HepG2 (cell line): ENCODE measurements around the gene NLRC3. TPM values are rescaled to one million over a fixed set of nuclear protein-coding genes. Genes with fewer than 3 reads are reported as not detected.

ENCODE experiments used
- ATAC-seq: fragments of 200-7000 bp; cut with Tn5 transposase; 3 replicates; pipeline ENCODE4 v1.9.1; 2020; ENCODE audit warnings: mild to moderate bottlenecking, moderate library complexity
- BruUV-seq: library from RNA; stranded (reverse); fragments of 400-500 nt; replicated peaks from 2 replicates; lab custom pipeline; 2021; lab: Mats Ljungman, UMichigan
- CTCF ChIA-PET: fragments of 300-600 bp; formaldehyde crosslinking; extraction: SDS; loops from one replicate; lab custom pipeline; 2021; ENCODE audit warnings: low total read pairs, inconsistent platforms, low intra/inter-chr PET ratio; lab: Yijun Ruan, JAX
- POLR2A ChIA-PET: fragments of 350-600 bp; sonication (Branson Sonifier 250); formaldehyde crosslinking; loops from one replicate; lab custom pipeline; 2020; ENCODE audit warnings: antibody characterized with exemption, inconsistent platforms; lab: Yijun Ruan, JAX
- DNase-seq: peaks from one replicate; pipeline ENCODE4 v3.0.0-alpha.2; 2015; ENCODE audit warnings: low spot score
- FAIRE-seq: peaks from 3 replicates; lab custom pipeline; 2011; peaks lifted over from hg19 to GRCh38; lab: Jason Lieb, UNC
- H2AFZ ChIP-seq: one replicate; pipeline ENCODE4 v1.6.1; 2011; ENCODE audit warnings: low read length, inconsistent platforms
- H3K27ac ChIP-seq: fragments of 300-600 bp; 3 replicates; pipeline ENCODE4 v1.8.0; 2011; ENCODE audit warnings: mixed run types, mild to moderate bottlenecking, mixed read lengths, low read length, inconsistent platforms; ENCODE audit not compliant: insufficient read depth; ENCODE audit errors: extremely low read length
- H3K27me3 ChIP-seq, 2 experiments: fragments of 200-600 bp in 1 of 2; 2 replicates in 1 of 2; 3 replicates in 1 of 2; pipeline versions ENCODE4 v1.6.0 to v1.8.0; 2011; ENCODE audit warnings: low read length in 2 of 2, mild to moderate bottlenecking in 2 of 2, moderate library complexity in 2 of 2, inconsistent platforms in 1 of 2; ENCODE audit not compliant: insufficient read depth in 2 of 2, control insufficient read depth in 1 of 2
- H3K36me3 ChIP-seq, 2 experiments: fragments of 200-600 bp in 1 of 2; replicated peaks in 1 of 2; 2 replicates in 1 of 2; 3 replicates in 1 of 2; pipeline versions ENCODE4 v1.5.1 to v1.8.0; 2011; ENCODE audit warnings: low read length in 2 of 2, inconsistent platforms in 1 of 2; ENCODE audit not compliant: insufficient read depth in 2 of 2, control insufficient read depth in 1 of 2
- H3K4me1 ChIP-seq: 2 replicates; pipeline ENCODE4 v1.5.1; 2012; ENCODE audit warnings: low read length, inconsistent platforms; ENCODE audit not compliant: insufficient read depth
- H3K4me2 ChIP-seq: 2 replicates; pipeline ENCODE4 v1.6.0; 2011; ENCODE audit warnings: low read depth, low read length, inconsistent platforms
- H3K4me3 ChIP-seq, 3 experiments: fragments of 200-600 bp in 1 of 3; sonication (generic), shearing (Covaris generic) in 1 of 3; replicated peaks in 1 of 3; 2 replicates each; pipeline ENCODE4 v1.5.1; 2011 to 2016; ENCODE audit warnings: low read length in 3 of 3, inconsistent platforms in 2 of 3, low read depth in 2 of 3, mild to moderate bottlenecking in 2 of 3, control low read depth in 1 of 3, mixed read lengths in 1 of 3; ENCODE audit not compliant: insufficient read depth in 1 of 3
- H3K79me2 ChIP-seq: one replicate; pipeline ENCODE4 v1.6.1; 2011; ENCODE audit warnings: low read length, inconsistent platforms; ENCODE audit not compliant: insufficient read depth
- H3K9ac ChIP-seq: 2 replicates; pipeline ENCODE4 v1.6.0; 2011; ENCODE audit warnings: mild to moderate bottlenecking, low read depth, low read length, inconsistent platforms; ENCODE audit not compliant: insufficient read depth
- H3K9me3 ChIP-seq: 2 replicates; pipeline ENCODE4 v1.5.1; 2012; ENCODE audit warnings: mild to moderate bottlenecking, low read length
- H4K20me1 ChIP-seq: 2 replicates; pipeline ENCODE4 v1.6.0; 2011; ENCODE audit warnings: inconsistent platforms, mild to moderate bottlenecking, low read length, moderate library complexity; ENCODE audit not compliant: insufficient read depth
- ISL2 ChIP-seq: sonication (generic); formaldehyde crosslinking; IDR thresholded peaks from 2 replicates; pipeline ENCODE4 v1.5.0; 2020; ENCODE audit warnings: missing genetic modification reagents
- KDM2A ChIP-seq: sonication (generic); formaldehyde crosslinking; IDR thresholded peaks from 2 replicates; pipeline ENCODE4 v1.4.0; 2020; ENCODE audit warnings: low read depth, missing genetic modification reagents, borderline replicate concordance
- LCORL ChIP-seq, 2 experiments: fragments of 450-650 bp in 1 of 2; sonication (generic) in 1 of 2; formaldehyde crosslinking in 1 of 2; IDR thresholded peaks; 2 replicates each; pipeline versions ENCODE4 v1.5.0 to v1.6.1; 2017 to 2020; ENCODE audit warnings: antibody characterized with exemption in 1 of 2, missing genetic modification reagents in 1 of 2
- WGBS: methylation state at CpG from one replicate; pipeline ENCODE4 v1.1.6; 2017; ENCODE audit warnings: low lambda C conversion rate; 5-methylcytosine and 5-hydroxymethylcytosine counted together
- in situ Hi-C: cut with HindIII; loops from 2 replicates; pipeline ENCODE4 v1.10.0; 2017; ENCODE audit warnings: low pct_unique_long_range_greater_than_20kb; ENCODE audit not compliant: extremely low pct_ligation_motif_present
- intact Hi-C: fragments of 100-400 bp; cut with micrococcal nuclease; formaldehyde crosslinking; loops from one replicate; pipeline ENCODE4 v1.10.0; 2022; ENCODE audit not compliant: unreplicated experiment
- polyA plus RNA-seq, 8 experiments: library from polyadenylated mRNA; depleted of rRNA in 3 of 8; stranded (reverse) in 7 of 8; unstranded in 1 of 8; fragments of >200 nt; fragmentation: Illumina TruSeq in 4 of 8; extraction: Trizol in 4 of 8; gene quantifications; 2 replicates each; pipeline versions ENCODE4 v1.2.1 to v1.2.3, GENCODE V29; 2011 to 2016; ENCODE audit warnings: low read depth in 4 of 8, missing spikeins in 1 of 8, mixed read lengths in 1 of 8; ENCODE audit not compliant: insufficient read depth in 1 of 8
- total RNA-seq, 5 experiments: library from RNA; depleted of rRNA; stranded (reverse); fragments of >200 nt; fragmentation: Illumina TruSeq; extraction: Trizol; gene quantifications; 2 replicates each; pipeline ENCODE4 v1.2.3, GENCODE V29; 2016; ENCODE audit warnings: low read depth in 1 of 5
- TF ChIP-seq, protein P1 (sequence below): sonication (generic); formaldehyde crosslinking; IDR thresholded peaks from 2 replicates; pipeline ENCODE4 v1.4.0; 2020; ENCODE audit warnings: low read depth, mild to moderate bottlenecking, missing genetic modification reagents
- TF ChIP-seq, protein P2 (sequence below): sonication (generic); formaldehyde crosslinking; IDR thresholded peaks from 2 replicates; pipeline ENCODE4 v1.8.0; 2022; ENCODE audit warnings: mild to moderate bottlenecking, missing genetic modification reagents, moderate library complexity
- TF ChIP-seq, protein P3 (sequence below): sonication (generic); formaldehyde crosslinking; IDR thresholded peaks from 2 replicates; pipeline ENCODE4 v1.4.0; 2020; ENCODE audit warnings: mild to moderate bottlenecking, missing genetic modification reagents

NLRC3 gene
- total and polyA plus RNA-seq, 2 of the 13 experiments (the other 11 are each of a cell fraction or from before 2014, with no cell fraction given): not detected

GRCh38 chr16:3598236-3598635 is 21.0 kb upstream of the NLRC3 start:
- in situ Hi-C loops: no loop called here
- POLR2A ChIA-PET: interaction anchor here (1.3 kb wide), 1 partner anchor 42 kb away, joined by 3 read pairs; no protein-coding TSS in a partner anchor
- WGBS: 57% methylated on average over 11 of the region's 12 CpGs

DNA sequence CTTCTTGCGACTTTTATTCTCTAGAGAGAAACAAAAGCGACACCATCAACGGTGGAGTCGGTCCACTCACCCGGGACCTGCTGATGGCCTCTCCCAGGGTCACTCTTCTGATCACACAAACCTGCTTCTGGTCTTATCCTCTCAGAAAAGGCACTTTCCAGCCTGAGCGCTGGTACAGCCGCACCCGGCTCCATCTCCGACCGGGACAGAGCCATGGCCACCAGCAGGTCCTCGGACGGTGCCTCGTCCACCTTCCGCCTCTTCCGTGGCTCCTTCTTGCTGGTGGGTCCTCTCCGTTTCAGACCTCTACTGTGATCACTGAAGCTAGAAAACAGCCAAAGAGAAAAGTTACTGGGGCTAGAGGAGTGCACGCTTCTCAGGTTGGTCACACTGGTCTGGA is 20.5 kb upstream of the NLRC3 start:
- peaks cover 6% of the 10 kb centered on the region for H3K9me3 ChIP-seq
- no peak overlapping the region for H3K4me3 ChIP-seq
- no peaks in the 10 kb centered on the region for H3K79me2 ChIP-seq
- WGBS: 96% methylated on average over 17 of the region's 17 CpGs
- no peak overlapping the region for H3K9ac ChIP-seq
- ChIA-PET CTCF (no interaction called here), POLR2A (interaction anchor here (1.3 to 1.5 kb wide), 2 partner anchors 13 to 43 kb away, joined by 3 read pairs; no protein-coding TSS in a partner anchor)
- no peak overlapping the region for H3K4me2 ChIP-seq
- TF ChIP-seq, protein P1, sequence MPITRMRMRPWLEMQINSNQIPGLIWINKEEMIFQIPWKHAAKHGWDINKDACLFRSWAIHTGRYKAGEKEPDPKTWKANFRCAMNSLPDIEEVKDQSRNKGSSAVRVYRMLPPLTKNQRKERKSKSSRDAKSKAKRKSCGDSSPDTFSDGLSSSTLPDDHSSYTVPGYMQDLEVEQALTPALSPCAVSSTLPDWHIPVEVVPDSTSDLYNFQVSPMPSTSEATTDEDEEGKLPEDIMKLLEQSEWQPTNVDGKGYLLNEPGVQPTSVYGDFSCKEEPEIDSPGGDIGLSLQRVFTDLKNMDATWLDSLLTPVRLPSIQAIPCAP (CRISPR knock-in tag): no peak
- TF ChIP-seq, protein P2, sequence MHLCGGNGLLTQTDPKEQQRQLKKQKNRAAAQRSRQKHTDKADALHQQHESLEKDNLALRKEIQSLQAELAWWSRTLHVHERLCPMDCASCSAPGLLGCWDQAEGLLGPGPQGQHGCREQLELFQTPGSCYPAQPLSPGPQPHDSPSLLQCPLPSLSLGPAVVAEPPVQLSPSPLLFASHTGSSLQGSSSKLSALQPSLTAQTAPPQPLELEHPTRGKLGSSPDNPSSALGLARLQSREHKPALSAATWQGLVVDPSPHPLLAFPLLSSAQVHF: no peak
- H3K27ac ChIP-seq: no peak overlapping the region
- no peaks in the 10 kb centered on the region for H3K27me3 ChIP-seq
- in situ Hi-C loops (no loop called here), intact Hi-C loops (no loop called here)
- no peak overlapping the region for H2AFZ ChIP-seq
- no peak for ATAC-seq
- no TSS peak for BruUV-seq
- DNase-seq: no peak
- H4K20me1 ChIP-seq: no peaks in the 10 kb centered on the region; the same call in 1 of the 2 replicates
- peaks cover 42% of the 10 kb centered on the region for H3K4me1 ChIP-seq
- peaks cover 0 to 2% of the 10 kb centered on the region in 2 experiments; a peak in 1 of 5 replicates for H3K36me3 ChIP-seq
- no peak for FAIRE-seq

More at GRCh38 chr16:3598236-3598635, 21.0 kb upstream of the NLRC3 start:
- Histone ChIP-seq H4K20me1 (no peaks in the 10 kb centered on the region; the same call in 1 of the 2 replicates), H3K27ac (no peak overlapping the region), H2AFZ (no peak overlapping the region), H3K9me3 (peaks cover 6% of the 10 kb centered on the region), H3K4me1 (peaks cover 42% of the 10 kb centered on the region), H3K4me2 (peak overlapping the region; percentile 28), H3K79me2 (no peaks in the 10 kb centered on the region), H3K36me3 (peaks cover 0 to 2% of the 10 kb centered on the region in 2 experiments; a peak in 1 of 5 replicates), H3K9ac (no peak overlapping the region), H3K27me3 (no peaks in the 10 kb centered on the region), H3K4me3 (no peak overlapping the region; a peak in 1 of 6 replicates)
- no TSS peak for BruUV-seq
- intact Hi-C loops: no loop called here
- ATAC-seq: no peak
- TF ChIP-seq ISL2 (CRISPR knock-in tag) (no peak), LCORL (IDR thresholded peaks at IDR 0.05) (no peak), LCORL (CRISPR knock-in tag; IDR thresholded peaks at IDR 0.05) (no peak), KDM2A (CRISPR knock-in tag) (peak; percentile 34; the same call in 1 of the 2 replicates)
- TF ChIP-seq, protein P3, sequence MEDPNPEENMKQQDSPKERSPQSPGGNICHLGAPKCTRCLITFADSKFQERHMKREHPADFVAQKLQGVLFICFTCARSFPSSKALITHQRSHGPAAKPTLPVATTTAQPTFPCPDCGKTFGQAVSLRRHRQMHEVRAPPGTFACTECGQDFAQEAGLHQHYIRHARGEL (CRISPR knock-in tag): no peak
- no peak for DNase-seq
- CTCF ChIA-PET: no interaction called here
- no peak for FAIRE-seq
